Stimulated activated CD8-positive, alpha-beta memory T cell treated with anti-CD3 and anti-CD28 coated beads, Interleukin-7, amount 100 ng/mL, for 48 hours (primary cell): Measurements from ENCODE around the gene ACSS1.

Source experiments
- DNase-seq, 2 donors: peaks; one replicate each; pipeline ENCODE4 v3.0.0-alpha.2; 2020; ENCODE audit warnings: low read depth in 1 of 2; ENCODE audit errors: extremely low read depth in 1 of 2

Gene ACSS1

GRCh38 chr20:25048519-25048952 lies 9.4 kb downstream of the ACSS1 start:
- DNase-seq, result no peak

DNA sequence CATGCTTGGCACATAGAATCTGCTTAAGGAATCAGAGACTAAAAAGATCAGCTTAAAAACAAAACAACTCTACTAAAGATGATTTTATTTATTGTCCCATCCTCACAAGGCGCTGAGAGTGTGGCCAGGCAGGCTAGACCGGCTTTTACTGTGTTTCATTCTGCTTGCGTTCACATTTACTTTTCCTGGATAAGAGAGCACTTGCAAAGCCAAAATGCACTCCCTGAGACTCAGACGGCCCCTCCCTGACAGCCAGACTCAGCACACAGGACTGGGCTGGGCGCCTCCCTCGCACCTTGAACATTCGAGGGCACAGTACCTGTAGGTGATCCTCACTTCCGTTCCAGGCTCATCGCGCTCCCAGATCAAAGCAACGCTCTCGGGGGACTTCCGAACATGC lies 10.2 kb downstream of the ACSS1 start:
- DNase-seq, result no peak

- DNase-seq, result no peak
Observed at GRCh38 chr20:25046736-25047666, 10.9 kb downstream of the ACSS1 start.

DNA sequence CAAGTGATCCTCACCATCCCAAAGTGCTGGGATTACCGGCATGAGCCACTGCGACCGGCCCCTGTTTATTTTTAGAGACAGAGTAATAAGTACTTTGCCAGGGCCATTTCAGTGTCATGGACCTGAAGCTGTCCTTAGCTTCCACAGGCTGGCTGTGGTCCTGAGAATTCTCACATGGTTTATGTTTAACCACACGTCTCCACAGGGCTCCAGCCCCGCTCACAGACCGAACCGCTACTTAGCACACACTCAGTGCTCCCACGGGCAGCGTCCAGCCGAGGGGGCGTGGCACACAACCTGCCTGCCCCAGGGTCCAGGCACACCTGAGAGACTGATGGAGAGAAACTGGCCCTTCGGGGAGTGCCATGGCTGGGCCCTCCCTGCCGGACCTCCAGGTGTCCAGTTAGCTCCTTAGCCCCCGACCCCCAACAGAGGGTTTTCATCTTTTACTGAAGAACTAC lies 11.7 kb downstream of the ACSS1 start:
- DNase-seq, result no peak

DNA sequence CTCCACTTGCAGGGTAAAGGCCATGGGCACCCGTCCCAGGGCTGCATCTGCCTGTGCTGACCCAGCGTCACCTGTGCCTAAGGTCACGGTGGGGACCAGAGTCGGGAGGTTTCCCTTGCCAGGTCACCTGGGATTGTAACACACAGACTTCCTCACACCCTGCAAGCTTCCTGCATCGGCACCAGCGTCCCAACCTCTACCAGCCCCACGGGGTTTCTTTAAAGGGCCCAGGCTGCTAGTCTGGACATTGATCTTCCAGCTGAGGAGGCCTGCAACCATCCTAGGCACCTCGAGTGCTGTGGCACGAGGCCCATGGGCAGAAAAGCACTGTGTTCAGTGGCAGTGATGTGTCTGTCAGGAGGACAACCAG lies 12.6 kb downstream of the ACSS1 start:
- no peak for DNase-seq

DNA sequence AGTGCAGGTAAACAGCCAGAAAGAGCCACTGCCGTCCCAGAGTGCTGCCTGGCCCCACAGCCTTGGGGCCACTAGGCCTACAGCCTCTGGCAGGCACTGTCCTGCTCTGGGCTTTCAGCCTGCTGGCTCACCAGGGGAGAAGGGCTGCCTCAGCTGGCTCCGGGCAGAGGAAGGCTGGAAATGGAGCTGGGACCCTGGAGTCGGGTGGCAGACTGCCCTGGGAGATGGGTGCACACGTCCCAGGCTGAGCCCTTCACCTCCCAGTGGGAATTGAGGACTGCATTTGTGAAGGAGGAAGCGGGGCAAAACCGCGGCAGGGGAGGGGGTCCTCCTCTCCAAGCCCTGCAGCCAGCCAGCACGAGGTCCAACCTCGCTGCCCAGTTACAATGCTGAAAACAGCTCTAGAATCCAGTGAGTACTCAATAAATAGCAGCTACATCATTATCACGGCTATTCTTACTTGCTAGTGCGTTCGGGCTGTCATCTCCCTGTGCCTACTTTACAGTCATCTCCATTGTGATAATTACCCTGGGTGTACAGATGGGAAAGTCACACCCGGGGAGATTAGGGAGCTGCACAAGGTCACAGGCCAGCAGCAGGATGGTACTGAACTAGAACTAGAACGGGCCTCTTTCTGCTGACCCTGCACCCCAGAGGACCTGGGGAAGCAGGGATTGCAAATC lies 13.1 kb downstream of the ACSS1 start:
- DNase-seq, result no peak

- no peak for DNase-seq
Observed at GRCh38 chr20:25044261-25044560, 13.7 kb downstream of the ACSS1 start.

- DNase-seq, result no peak
Observed at GRCh38 chr20:25043499-25044260, 14.3 kb downstream of the ACSS1 start.

DNA sequence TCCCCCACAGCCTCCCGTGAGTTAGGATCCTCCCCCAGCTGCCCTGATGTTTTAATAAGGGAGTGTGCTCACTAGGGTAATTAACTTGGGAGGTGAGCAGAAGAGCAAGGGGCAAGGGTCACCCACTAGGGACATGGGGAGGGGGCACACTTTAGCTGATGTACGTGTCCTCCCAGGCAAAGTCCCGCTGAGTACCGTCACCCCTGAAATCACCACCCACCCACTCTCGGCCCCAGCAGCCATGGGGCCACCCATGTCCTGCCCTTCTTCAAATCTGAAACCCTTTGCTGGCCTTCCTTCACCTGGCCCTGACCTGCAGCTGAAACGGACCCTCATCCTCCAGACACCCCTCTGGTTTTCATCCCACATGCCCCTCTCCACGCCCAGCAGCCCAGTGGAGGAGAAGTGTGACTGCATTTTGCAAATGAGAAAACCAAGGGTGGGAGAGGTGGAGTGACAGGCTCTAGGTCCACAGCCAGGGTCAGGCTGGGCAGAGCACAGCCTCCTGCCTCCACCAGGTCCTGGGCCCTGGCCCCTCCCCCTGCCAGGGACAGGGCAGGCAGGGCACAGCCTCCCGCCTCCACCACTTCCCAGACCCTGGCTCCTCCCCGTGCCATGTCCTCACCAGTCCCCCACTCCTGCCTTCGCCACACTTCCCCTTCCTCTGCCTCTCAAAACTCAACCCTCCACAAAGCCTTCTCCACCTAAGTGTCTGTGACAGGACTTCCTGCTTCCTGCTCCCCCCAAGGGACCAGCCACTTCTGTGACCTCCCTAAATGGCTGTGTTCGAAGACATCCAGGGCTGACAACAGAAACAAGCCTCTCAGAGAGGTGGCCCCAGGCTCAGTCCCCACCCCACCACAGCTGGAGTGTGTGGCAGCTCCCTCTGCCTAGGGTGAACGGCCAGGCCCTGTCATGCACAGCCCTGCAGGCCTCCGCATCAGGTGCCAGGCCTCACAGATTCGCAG lies 15.1 kb downstream of the ACSS1 start:
- peak in 1 of 2 donors; percentile 13 for DNase-seq

- no peak for DNase-seq
Observed at GRCh38 chr20:25041813-25042530, 16.0 kb downstream of the ACSS1 start.

GRCh38 chr20:25040438-25040831 lies 17.5 kb downstream of the ACSS1 start:
- DNase-seq, result no peak

DNA sequence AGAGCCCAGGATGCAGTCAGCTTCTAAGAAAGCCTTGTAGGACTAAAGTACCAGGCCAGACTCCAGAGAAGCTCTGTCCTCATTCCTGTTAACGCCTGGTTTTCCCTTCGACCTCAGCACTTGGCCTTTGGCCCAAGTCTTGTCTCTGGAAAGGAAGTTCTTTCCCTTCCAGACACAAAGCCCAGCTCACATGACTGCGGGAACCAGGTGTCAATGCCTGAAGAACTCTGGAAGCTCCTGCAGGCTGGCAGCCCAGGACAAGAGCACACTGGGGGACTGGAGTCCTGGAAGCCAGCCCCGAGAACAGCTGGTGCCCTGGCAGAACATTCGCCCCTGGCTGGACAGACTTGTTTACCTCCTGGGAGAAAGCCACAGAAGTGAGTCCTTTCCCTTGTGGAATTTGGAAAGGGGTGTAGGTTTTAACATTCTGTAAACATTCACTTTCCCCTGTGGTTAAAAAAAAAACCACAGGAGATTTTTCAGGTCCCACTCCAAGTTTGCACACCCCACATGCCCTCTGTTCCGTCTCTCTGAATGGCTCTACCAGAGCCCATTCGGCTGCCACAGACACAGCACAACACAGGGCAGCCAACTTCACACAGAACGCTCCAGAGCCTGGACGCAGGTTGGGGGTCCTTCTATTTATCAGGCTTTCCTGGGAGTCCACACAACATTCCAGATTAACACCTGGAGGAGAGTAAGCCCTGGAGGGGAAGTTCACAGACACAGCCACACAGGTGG lies 18.1 kb downstream of the ACSS1 start:
- no peak for DNase-seq

DNA sequence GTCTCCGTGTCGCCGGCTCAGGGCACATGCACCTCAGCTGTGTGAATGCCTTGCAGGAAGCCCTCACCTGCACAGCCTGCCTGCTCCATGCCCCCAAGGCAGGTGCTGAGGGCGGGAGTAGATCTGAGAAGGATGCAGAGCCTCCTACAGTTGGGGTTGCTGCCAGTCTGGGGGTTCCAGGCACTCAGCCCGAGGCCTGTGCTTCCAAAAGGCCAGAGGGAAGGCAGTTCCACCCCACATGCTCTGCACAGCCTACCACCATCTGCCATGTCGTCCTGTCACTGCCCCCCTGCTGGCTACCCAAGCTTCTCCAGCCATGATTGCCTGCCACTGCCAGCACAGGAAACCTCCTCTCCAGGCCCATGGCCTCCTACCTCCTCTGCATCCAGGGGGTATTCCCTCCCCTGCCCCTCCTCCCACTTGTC lies 19.3 kb downstream of the ACSS1 start:
- DNase-seq, result no peak

GRCh38 chr20:25038103-25038410 lies 19.9 kb downstream of the ACSS1 start:
- DNase-seq, result no peak

DNA sequence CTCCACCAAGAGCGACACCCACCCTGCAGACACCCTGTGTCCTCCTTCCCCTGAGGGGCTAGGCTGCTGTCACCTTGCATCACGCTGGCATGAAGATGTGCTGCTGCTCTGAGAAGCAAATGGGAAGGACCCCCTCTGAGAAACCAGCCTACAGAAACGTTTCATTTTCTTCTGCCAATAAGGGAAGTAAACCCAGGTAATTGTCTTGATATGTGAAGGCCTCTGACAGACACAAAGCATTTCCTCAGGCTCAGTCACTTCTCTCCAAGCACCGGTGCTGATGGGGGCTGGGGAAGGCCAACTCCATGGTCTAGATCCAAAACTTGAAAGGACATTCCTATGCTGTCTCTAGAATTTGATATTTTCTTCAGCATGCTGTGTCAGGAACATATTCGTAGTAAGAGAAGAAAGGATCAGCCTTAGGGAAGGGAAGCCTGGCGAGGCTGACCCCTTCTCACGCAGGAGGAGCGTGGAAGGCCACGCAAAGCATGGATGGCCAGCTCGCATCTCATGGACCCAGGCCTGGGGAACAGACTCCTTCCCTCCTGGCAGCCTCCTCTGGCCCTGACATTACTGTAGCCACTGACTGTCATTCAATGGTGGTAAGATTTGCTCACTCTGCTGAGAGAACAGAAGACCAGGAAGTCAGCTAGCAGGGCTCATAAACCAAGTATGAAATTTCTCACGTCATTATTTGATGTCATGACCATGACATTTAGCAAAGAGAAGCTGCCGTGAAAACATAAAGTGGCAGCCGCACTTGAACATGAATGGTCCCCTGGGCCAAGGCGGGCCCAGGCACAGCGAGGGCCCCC lies 20.4 kb downstream of the ACSS1 start:
- DNase-seq, result no peak

GRCh38 chr20:25036331-25036936 lies 21.5 kb downstream of the ACSS1 start:
- no peak for DNase-seq

GRCh38 chr20:25035921-25036320 lies 22.0 kb downstream of the ACSS1 start:
- no peak for DNase-seq

DNA sequence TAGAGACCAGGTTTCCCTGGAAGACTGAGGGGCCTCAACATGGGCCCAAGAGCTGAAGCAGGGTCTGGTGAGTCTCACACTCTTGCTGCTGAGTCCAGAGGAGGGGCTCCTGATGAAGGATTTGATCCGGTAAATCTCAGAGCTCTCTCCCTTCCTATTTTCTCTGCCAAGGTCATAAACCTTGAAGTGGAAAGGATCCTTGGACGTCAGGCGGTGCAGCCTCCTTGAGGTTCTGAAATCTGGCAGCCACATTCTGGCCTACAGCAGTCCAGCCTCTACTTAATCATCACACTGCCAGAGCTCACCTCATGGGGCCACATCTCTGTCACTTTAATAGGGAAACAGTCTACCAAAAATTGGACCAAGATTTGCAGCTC lies 24.0 kb downstream of the ACSS1 start:
- no peak for DNase-seq
